MM.1S (cell line): Measurements from ENCODE around the gene ANTXRL.

Experiments used
- EZH2 ChIP-seq: fragments of 300-600 bp; sonication (generic); optimal IDR thresholded peaks from 2 replicates; pipeline ENCODE3; 2017; ENCODE audit warnings: low read depth, mild to moderate bottlenecking, antibody characterized with exemption, low read length, mixed read lengths
- EZH2phosphoT487 ChIP-seq: fragments of 300-600 bp; sonication (generic); IDR thresholded peaks from 2 replicates; pipeline ENCODE4 v1.6.1; 2018; ENCODE audit warnings: antibody characterized with exemption, low read length
- TF ChIP-seq, protein P1 (sequence below): fragments of 300-600 bp; sonication (generic); IDR thresholded peaks from 2 replicates; pipeline ENCODE4 v1.5.1; 2016; ENCODE audit warnings: antibody characterized with exemption, low read length, mixed read lengths

GRCh38 chr10:46273506-46274477, 13.0 kb upstream of the ANTXRL start:
- TF ChIP-seq, protein P1, sequence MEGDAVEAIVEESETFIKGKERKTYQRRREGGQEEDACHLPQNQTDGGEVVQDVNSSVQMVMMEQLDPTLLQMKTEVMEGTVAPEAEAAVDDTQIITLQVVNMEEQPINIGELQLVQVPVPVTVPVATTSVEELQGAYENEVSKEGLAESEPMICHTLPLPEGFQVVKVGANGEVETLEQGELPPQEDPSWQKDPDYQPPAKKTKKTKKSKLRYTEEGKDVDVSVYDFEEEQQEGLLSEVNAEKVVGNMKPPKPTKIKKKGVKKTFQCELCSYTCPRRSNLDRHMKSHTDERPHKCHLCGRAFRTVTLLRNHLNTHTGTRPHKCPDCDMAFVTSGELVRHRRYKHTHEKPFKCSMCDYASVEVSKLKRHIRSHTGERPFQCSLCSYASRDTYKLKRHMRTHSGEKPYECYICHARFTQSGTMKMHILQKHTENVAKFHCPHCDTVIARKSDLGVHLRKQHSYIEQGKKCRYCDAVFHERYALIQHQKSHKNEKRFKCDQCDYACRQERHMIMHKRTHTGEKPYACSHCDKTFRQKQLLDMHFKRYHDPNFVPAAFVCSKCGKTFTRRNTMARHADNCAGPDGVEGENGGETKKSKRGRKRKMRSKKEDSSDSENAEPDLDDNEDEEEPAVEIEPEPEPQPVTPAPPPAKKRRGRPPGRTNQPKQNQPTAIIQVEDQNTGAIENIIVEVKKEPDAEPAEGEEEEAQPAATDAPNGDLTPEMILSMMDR = no peak
- TF ChIP-seq EZH2phosphoT487 = no peak
- TF ChIP-seq EZH2 = no peak
